ENCODE data around the gene CHTOP.

GRCh38 chr1:153608742-153609584 is 24.9 kb upstream of the CHTOP start:
- peak in 1 of 2 donors; percentile 18 for TF ChIP-seq POLR2A (IDR thresholded peaks at IDR 0.05)
- TF ChIP-seq POLR2AphosphoS5 (IDR thresholded peaks at IDR 0.05; ENCODE audit: insufficient read depth in 1 of 2, low read depth in 1 of 2), result peak; percentile 51 to 68
